OCI-LY1 (cell line): ENCODE data around the gene NDFIP1.

Experiments used
- H2AFZ ChIP-seq: fragments of 200-600 bp; sonication (generic), shearing (Covaris generic); 2 replicates; pipeline ENCODE4 v1.6.0; 2014; ENCODE audit warnings: antibody characterized with exemption, mild to moderate bottlenecking, low read length
- H3F3A ChIP-seq: fragments of 200-600 bp; sonication (generic), shearing (Covaris generic); 2 replicates; pipeline ENCODE4 v1.6.0; 2014; ENCODE audit warnings: mild to moderate bottlenecking, antibody characterized with exemption, low read length, moderate library complexity; ENCODE audit not compliant: insufficient read depth
- H3K27ac ChIP-seq: fragments of 200-600 bp; sonication (generic); 2 replicates; pipeline ENCODE4 v1.5.1; 2014; ENCODE audit warnings: low read length, mixed run types, mild to moderate bottlenecking, low read depth; ENCODE audit not compliant: poor library complexity, severe bottlenecking
- H3K27me3 ChIP-seq: fragments of 200-600 bp; sonication (generic); 2 replicates; pipeline ENCODE4 v1.6.0; 2014; ENCODE audit warnings: antibody characterized with exemption, mild to moderate bottlenecking, low read length, moderate library complexity; ENCODE audit not compliant: insufficient read depth
- H3K36me3 ChIP-seq: fragments of 200-600 bp; sonication (generic); 2 replicates; pipeline ENCODE4 v1.6.1; 2014; ENCODE audit warnings: mild to moderate bottlenecking, antibody characterized with exemption, low read length, moderate library complexity, mixed read lengths; ENCODE audit not compliant: insufficient read depth
- H3K4me1 ChIP-seq: fragments of 200-600 bp; sonication (generic); 2 replicates; pipeline ENCODE4 v1.5.1; 2014; ENCODE audit warnings: mild to moderate bottlenecking, low read length, moderate library complexity; ENCODE audit not compliant: insufficient read depth, severe bottlenecking
- H3K4me2 ChIP-seq: fragments of 200-600 bp; sonication (generic), shearing (Covaris generic); 2 replicates; pipeline ENCODE4 v1.6.1; 2014; ENCODE audit warnings: low read length
- H3K4me3 ChIP-seq: fragments of 200-600 bp; sonication (generic); 2 replicates; pipeline ENCODE4 v1.5.1; 2014; ENCODE audit warnings: low read length, low read depth, mild to moderate bottlenecking, mixed read lengths; ENCODE audit not compliant: poor library complexity, severe bottlenecking
- H3K79me2 ChIP-seq: fragments of 200-600 bp; shearing (Covaris generic); 2 replicates; pipeline ENCODE4 v1.6.1; 2016; ENCODE audit warnings: mixed run types, low read length, mixed read lengths; ENCODE audit not compliant: insufficient read depth
- H3K9ac ChIP-seq: fragments of 200-600 bp; sonication (generic), shearing (Covaris generic); 2 replicates; pipeline ENCODE4 v1.6.1; 2014; ENCODE audit warnings: mild to moderate bottlenecking, low read length, mixed read lengths
- H3K9me2 ChIP-seq: fragments of 200-600 bp; sonication (generic), shearing (Covaris generic); 2 replicates; pipeline ENCODE4 v1.6.1; 2014; ENCODE audit warnings: low read depth, mild to moderate bottlenecking, low read length, mixed read lengths
- H3K9me3 ChIP-seq: fragments of 200-600 bp; shearing (Covaris generic); 2 replicates; pipeline ENCODE4 v1.6.1; 2014; ENCODE audit warnings: low read length, mixed read lengths
- H4K20me1 ChIP-seq: fragments of 200-600 bp; sonication (generic), shearing (Covaris generic); 2 replicates; pipeline ENCODE4 v1.6.0; 2016; ENCODE audit warnings: mild to moderate bottlenecking, low read length; ENCODE audit not compliant: insufficient read depth
- EZH2 ChIP-seq: fragments of 200-600 bp; sonication (generic), shearing (Covaris generic); IDR thresholded peaks from 2 replicates; pipeline ENCODE4 v1.8.0; 2017; ENCODE audit warnings: borderline replicate concordance, mixed run types, mild to moderate bottlenecking, antibody characterized with exemption, low read length, moderate library complexity, mixed read lengths
- TF ChIP-seq, protein P1 (sequence below): fragments of 200-600 bp; sonication (generic), shearing (Covaris generic); IDR thresholded peaks from 2 replicates; pipeline ENCODE4 v1.5.1; 2017; ENCODE audit warnings: mild to moderate bottlenecking, antibody characterized with exemption, low read length, moderate library complexity, mixed read lengths

The NDFIP1 gene

DNA sequence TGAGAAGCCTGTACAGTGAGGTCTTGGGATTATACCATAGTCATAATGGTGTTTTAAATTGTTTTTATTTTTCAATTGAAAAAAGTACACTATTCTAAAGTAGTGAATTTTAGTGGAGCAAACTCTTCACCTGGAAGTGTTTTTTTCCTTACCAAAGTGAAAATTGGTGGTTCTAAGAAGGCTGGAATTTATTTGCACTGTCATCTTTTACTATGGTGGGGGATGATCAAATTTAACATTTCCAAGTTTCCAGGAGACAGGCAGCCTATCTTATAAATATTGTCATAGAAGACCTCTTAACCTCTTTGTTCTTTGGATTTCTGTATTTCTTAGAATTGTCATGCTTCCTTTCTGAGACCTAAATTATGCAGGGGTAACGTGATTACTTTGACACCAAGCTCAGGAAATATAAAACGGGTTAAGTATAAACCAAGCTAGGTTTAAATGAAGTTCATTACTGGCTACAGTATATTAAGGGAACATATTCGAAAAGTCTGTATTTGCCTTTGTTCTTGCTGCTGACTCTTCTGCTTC is 20.2 kb downstream of the NDFIP1 start:
- no peaks in the 10 kb centered on the region; the same call in none of the 2 replicates for H3K36me3 ChIP-seq
- H3K79me2 ChIP-seq: no peaks in the 10 kb centered on the region
- H3K4me2 ChIP-seq: no peak overlapping the region
- peaks cover 2% of the 10 kb centered on the region; the same call in 1 of the 2 replicates for H3K9me3 ChIP-seq
- no peak overlapping the region for H3K4me3 ChIP-seq
- H3K27me3 ChIP-seq: no peaks in the 10 kb centered on the region
- H3K9ac ChIP-seq: no peak overlapping the region
- H3F3A ChIP-seq: no peaks in the 10 kb centered on the region
- H3K9me2 ChIP-seq: no peaks in the 10 kb centered on the region
- no peak overlapping the region for H2AFZ ChIP-seq
- TF ChIP-seq, protein P1, sequence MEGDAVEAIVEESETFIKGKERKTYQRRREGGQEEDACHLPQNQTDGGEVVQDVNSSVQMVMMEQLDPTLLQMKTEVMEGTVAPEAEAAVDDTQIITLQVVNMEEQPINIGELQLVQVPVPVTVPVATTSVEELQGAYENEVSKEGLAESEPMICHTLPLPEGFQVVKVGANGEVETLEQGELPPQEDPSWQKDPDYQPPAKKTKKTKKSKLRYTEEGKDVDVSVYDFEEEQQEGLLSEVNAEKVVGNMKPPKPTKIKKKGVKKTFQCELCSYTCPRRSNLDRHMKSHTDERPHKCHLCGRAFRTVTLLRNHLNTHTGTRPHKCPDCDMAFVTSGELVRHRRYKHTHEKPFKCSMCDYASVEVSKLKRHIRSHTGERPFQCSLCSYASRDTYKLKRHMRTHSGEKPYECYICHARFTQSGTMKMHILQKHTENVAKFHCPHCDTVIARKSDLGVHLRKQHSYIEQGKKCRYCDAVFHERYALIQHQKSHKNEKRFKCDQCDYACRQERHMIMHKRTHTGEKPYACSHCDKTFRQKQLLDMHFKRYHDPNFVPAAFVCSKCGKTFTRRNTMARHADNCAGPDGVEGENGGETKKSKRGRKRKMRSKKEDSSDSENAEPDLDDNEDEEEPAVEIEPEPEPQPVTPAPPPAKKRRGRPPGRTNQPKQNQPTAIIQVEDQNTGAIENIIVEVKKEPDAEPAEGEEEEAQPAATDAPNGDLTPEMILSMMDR: no peak
- TF ChIP-seq EZH2: no peak
- H3K4me1 ChIP-seq: peaks cover 3% of the 10 kb centered on the region
- H4K20me1 ChIP-seq: no peaks in the 10 kb centered on the region
- no peak overlapping the region for H3K27ac ChIP-seq

GRCh38 chr5:142129446-142130066 is 21.0 kb downstream of the NDFIP1 start:
- H3K4me2 ChIP-seq: no peak overlapping the region
- no peaks in the 10 kb centered on the region for H3K27me3 ChIP-seq
- peaks cover 2% of the 10 kb centered on the region; the same call in 1 of the 2 replicates for H3K9me3 ChIP-seq
- H2AFZ ChIP-seq: no peak overlapping the region
- no peaks in the 10 kb centered on the region for H3K9me2 ChIP-seq
- no peaks in the 10 kb centered on the region; the same call in none of the 2 replicates for H3K36me3 ChIP-seq
- H3K4me3 ChIP-seq: no peak overlapping the region
- no peak for TF ChIP-seq EZH2
- TF ChIP-seq, protein P1: no peak
- H3K27ac ChIP-seq: no peak overlapping the region
- H3K4me1 ChIP-seq: peaks cover 3% of the 10 kb centered on the region
- H3K9ac ChIP-seq: no peak overlapping the region
- H4K20me1 ChIP-seq: no peaks in the 10 kb centered on the region
- no peaks in the 10 kb centered on the region for H3K79me2 ChIP-seq
- no peaks in the 10 kb centered on the region for H3F3A ChIP-seq

GRCh38 chr5:142131394-142131793 is 22.8 kb downstream of the NDFIP1 start:
- Histone ChIP-seq H3K4me2 (no peak overlapping the region), H3K79me2 (no peaks in the 10 kb centered on the region), H3F3A (no peaks in the 10 kb centered on the region), H3K27me3 (no peaks in the 10 kb centered on the region), H4K20me1 (no peaks in the 10 kb centered on the region), H3K27ac (no peak overlapping the region), H3K4me1 (peaks cover 3% of the 10 kb centered on the region), H3K9ac (no peak overlapping the region), H3K9me3 (no peaks in the 10 kb centered on the region), H3K9me2 (no peaks in the 10 kb centered on the region), H2AFZ (no peak overlapping the region), H3K36me3 (peaks cover 4% of the 10 kb centered on the region; the same call in 1 of the 2 replicates), H3K4me3 (no peak overlapping the region)
- no peak for TF ChIP-seq EZH2
- TF ChIP-seq, protein P1: no peak
